Ovary (tissue), 1 donor: Measurements from ENCODE around the gene RPL22.

ENCODE experiments used
- EP300 ChIP-seq: sonication (generic); formaldehyde crosslinking; IDR thresholded peaks from one replicate; pipeline ENCODE4 v1.6.1; 2017; ENCODE audit warnings: antibody characterized with exemption
- POLR2A ChIP-seq: fragments of 450-650 bp; IDR thresholded peaks from one replicate; pipeline ENCODE4 v1.6.1; 2017; ENCODE audit warnings: antibody characterized with exemption, mild to moderate bottlenecking, moderate library complexity

DNA sequence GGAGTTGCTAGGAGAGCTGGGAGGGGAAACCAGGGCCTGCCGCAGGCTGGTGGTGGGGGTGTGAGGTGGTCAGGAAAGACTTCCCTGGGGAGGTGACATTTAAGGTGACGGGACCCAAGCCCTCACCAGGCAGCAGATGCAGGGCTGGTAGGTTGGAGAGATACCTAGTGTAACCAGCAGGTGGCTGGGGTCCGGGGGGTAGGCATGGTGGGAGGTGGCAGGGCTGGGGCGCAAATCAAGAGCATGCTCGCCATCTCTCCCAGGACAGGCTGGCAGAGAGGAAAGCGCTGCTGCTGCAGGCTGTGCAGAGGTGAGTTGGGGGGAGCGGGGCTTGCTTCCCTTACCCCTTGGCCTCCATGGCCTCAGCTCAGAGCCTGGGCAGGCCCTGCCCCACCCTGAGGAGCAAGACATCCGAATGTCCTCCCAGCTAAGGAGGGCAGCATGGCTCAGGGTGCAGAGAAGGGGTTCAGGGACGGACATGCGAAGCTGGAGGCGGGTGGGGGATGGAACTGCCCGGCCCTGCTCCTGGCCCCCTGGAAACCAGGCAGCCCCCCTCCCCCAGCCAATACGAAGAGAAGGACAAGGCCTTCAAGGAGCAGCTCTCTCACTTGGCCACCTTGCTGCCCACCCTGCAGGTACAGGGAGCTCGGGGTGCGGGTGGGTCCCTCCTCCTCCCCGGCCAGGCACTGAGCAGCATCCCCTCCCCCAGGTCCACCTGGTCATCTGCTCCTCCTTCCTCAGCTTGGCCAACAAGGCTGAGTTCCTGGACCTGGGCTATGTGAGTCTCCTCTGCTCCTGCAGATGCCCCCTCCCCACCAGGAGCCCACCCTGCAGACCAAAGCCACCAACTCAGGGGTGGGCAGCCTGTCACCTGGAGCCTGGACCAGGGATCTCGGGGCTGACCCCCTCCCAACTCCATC lies 10.5 kb upstream of the RPL22 start:
- TF ChIP-seq EP300 = no peak
- TF ChIP-seq POLR2A = no peak
